NCI-H2107 treated with DMSO at 0.1 percent for 48 hours (cell line): ENCODE results near the gene OR3A3.

ENCODE experiments used
- DNase-seq: peaks from one replicate; lab custom pipeline; 2025; ENCODE audit not compliant: unreplicated experiment; lab: John Stamatoyannopoulos, UW

Gene OR3A3

GRCh38 chr17:3471599-3471998, 60.4 kb downstream of the OR3A3 start, which contains the start of gene SPATA22:
SPATA22 (minus strand) TSS chr17:3471819; CDS start chr17:3469325, 2,494 bp downstream.
- no peak for DNase-seq

GRCh38 chr17:3472137-3472536, 61.0 kb downstream of the OR3A3 start:
- DNase-seq, result no peak
